Osteoblast (primary cell): ENCODE data around the gene TMPRSS7. TPM values are rescaled to one million over a fixed set of nuclear protein-coding genes. Genes with fewer than 3 reads are reported as not detected.

Source experiments
- DNase-seq: peaks from one replicate; pipeline ENCODE4 v3.0.0; 2011; ENCODE audit warnings: low spot score, mixed read lengths; ENCODE audit not compliant: insufficient read length; ENCODE audit errors: missing footprints
- H2AFZ ChIP-seq: 2 replicates; pipeline ENCODE4 v1.6.0; 2011; ENCODE audit warnings: mild to moderate bottlenecking, low read length
- H3K27ac ChIP-seq: 2 replicates; pipeline ENCODE4 v1.5.1; 2011; ENCODE audit warnings: mild to moderate bottlenecking, low read depth, low read length, moderate library complexity
- H3K27me3 ChIP-seq: 2 replicates; pipeline ENCODE4 v1.6.0; 2012; ENCODE audit warnings: mild to moderate bottlenecking, control low read depth, inconsistent platforms, low read length, moderate library complexity; ENCODE audit not compliant: insufficient read depth
- H3K36me3 ChIP-seq: 2 replicates; pipeline ENCODE4 v1.5.1; 2011; ENCODE audit warnings: mild to moderate bottlenecking, low read length, control low read depth, moderate library complexity; ENCODE audit not compliant: insufficient read depth
- H3K4me1 ChIP-seq: 2 replicates; pipeline ENCODE4 v1.5.1; 2011; ENCODE audit warnings: mild to moderate bottlenecking, low read length, control low read depth, moderate library complexity; ENCODE audit not compliant: insufficient read depth
- H3K4me2 ChIP-seq: 2 replicates; pipeline ENCODE4 v1.6.0; 2011; ENCODE audit warnings: mild to moderate bottlenecking, low read length; ENCODE audit not compliant: insufficient read depth
- H3K4me3 ChIP-seq: fragments of 200-600 bp; sonication (generic); 3 replicates; pipeline ENCODE4 v1.5.1; 2012; ENCODE audit warnings: mild to moderate bottlenecking, low read length, inconsistent platforms; ENCODE audit not compliant: insufficient read depth
- H3K79me2 ChIP-seq: 2 replicates; pipeline ENCODE4 v1.6.0; 2012; ENCODE audit warnings: mild to moderate bottlenecking, low read length, control low read depth, inconsistent platforms; ENCODE audit not compliant: insufficient read depth
- H3K9me3 ChIP-seq: 2 replicates; pipeline ENCODE4 v1.5.1; 2011; ENCODE audit warnings: low read depth, low read length, control low read depth
- H4K20me1 ChIP-seq: 2 replicates; pipeline ENCODE4 v1.6.0; 2012; ENCODE audit warnings: mild to moderate bottlenecking, low read length, control low read depth; ENCODE audit not compliant: insufficient read depth
- CTCF ChIP-seq: IDR thresholded peaks from 2 replicates; pipeline ENCODE4 v1.5.1; 2011; ENCODE audit warnings: mild to moderate bottlenecking, low read depth, low read length, moderate library complexity; ENCODE audit errors: extremely low read depth
- small RNA-seq: library from RNA; depleted of rRNA; stranded (forward); fragments of <200 nt; gene quantifications from one replicate; pipeline ENCODE3, GENCODE V24; 2012
- total RNA-seq: library from RNA; depleted of rRNA; stranded (reverse); fragments of >200 nt; gene quantifications from 2 replicates; pipeline ENCODE4 v1.2.3, GENCODE V29; 2012

The TMPRSS7 gene
- total RNA-seq, 1 donor, result not detected

GRCh38 chr3:112128843-112129727, 94.5 kb downstream of the TMPRSS7 start:
- no peak overlapping the region for H3K4me3 ChIP-seq
- H3K27ac ChIP-seq, result no peak overlapping the region
- no peak for TF ChIP-seq CTCF
- DNase-seq, result no peak
- no peaks in the 10 kb centered on the region for H3K9me3 ChIP-seq
- H3K4me2 ChIP-seq, result no peak overlapping the region
- no peaks in the 10 kb centered on the region for H4K20me1 ChIP-seq
- H3K79me2 ChIP-seq, result no peaks in the 10 kb centered on the region
- H3K27me3 ChIP-seq, result no peaks in the 10 kb centered on the region
- H3K4me1 ChIP-seq, result no peaks in the 10 kb centered on the region
- no peak overlapping the region for H2AFZ ChIP-seq
- H3K36me3 ChIP-seq, result no peaks in the 10 kb centered on the region

- H3K27ac ChIP-seq, result no peak overlapping the region
- no peaks in the 10 kb centered on the region for H3K79me2 ChIP-seq
- no peak overlapping the region for H2AFZ ChIP-seq
- no peaks in the 10 kb centered on the region for H3K36me3 ChIP-seq
- H3K4me2 ChIP-seq, result no peak overlapping the region
- H3K9me3 ChIP-seq, result no peaks in the 10 kb centered on the region
- TF ChIP-seq CTCF, result no peak
- no peak overlapping the region for H3K4me3 ChIP-seq
- no peaks in the 10 kb centered on the region for H4K20me1 ChIP-seq
- H3K27me3 ChIP-seq, result no peaks in the 10 kb centered on the region
- no peak for DNase-seq
- H3K4me1 ChIP-seq, result no peaks in the 10 kb centered on the region
These were observed 95.5 kb downstream of the TMPRSS7 start for GRCh38 chr3:112129925-112130637.

- Histone ChIP-seq H3K4me1 (no peaks in the 10 kb centered on the region), H3K4me3 (no peak overlapping the region), H2AFZ (no peak overlapping the region), H3K9me3 (no peaks in the 10 kb centered on the region), H3K79me2 (no peaks in the 10 kb centered on the region), H3K27ac (no peak overlapping the region), H3K27me3 (no peaks in the 10 kb centered on the region), H3K36me3 (no peaks in the 10 kb centered on the region), H3K4me2 (no peak overlapping the region), H4K20me1 (no peaks in the 10 kb centered on the region)
- TF ChIP-seq CTCF, result no peak
- DNase-seq, result no peak
These were observed 96.1 kb downstream of the TMPRSS7 start for GRCh38 chr3:112130638-112130993.

Small RNA genes lying within 50 kb of the gene (small RNA-seq; reads per million reads assigned to genes)
- gene MIR567, result not detected

Other genes with a start within 250 kb of the TMPRSS7 start
- 96.4 and 107 TPM in 2 replicates for gene PHLDB2, start 175.5 kb upstream of the TMPRSS7 start, total RNA-seq
- 22.8 and 23.6 TPM in 2 replicates for gene ABHD10, start 55.7 kb upstream of the TMPRSS7 start, total RNA-seq
- not detected in 2 replicates for gene TAGLN3, start 35.8 kb upstream of the TMPRSS7 start, total RNA-seq
- gene C3orf52, start 51.7 kb downstream of the TMPRSS7 start, total RNA-seq, result 3.5 and 4.0 TPM in 2 replicates
- under 0.01 and 0.36 TPM in 2 replicates for gene GCSAM, start 98.5 kb downstream of the TMPRSS7 start, total RNA-seq